Measurements from ENCODE around the gene ARHGEF10L. TPM values are rescaled to one million over a fixed set of nuclear protein-coding genes. Genes with fewer than 3 reads are reported as not detected.

ARHGEF10L gene
- total and polyA plus RNA-seq, 8 donors = 16.8 to 39.6 (median 21.1) TPM

DNA sequence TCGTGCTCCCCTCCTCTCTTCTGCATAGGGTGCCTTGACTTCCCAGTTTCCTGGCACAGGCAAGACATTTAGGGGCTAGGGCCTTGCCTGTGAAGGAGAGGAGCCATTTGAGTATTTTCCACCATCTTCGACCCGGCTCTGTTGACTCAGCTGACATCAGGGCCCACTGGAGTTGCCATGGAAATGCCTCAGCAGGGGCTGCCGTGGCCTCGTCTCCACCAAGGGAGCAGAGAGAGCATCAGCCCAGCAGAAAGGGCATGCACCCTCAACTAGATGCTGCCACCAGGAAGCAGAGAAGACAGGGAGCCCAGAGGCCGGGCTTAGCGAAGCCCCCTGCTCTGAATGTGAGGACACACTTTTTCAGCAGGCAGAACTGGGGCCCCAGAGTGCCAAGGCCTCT is 113.8 kb downstream of the ARHGEF10L start:
- no peak for TF ChIP-seq CTCF (IDR thresholded peaks at IDR 0.05)
- intact Hi-C loops (cut with DNase I) = no loop called here
- Histone ChIP-seq H3K4me3 (no peak overlapping the region), H3K9me3 (no peaks in the 10 kb centered on the region), H3K27ac (no peak overlapping the region), H3K27me3 (no peaks in the 10 kb centered on the region), H3K4me1 (no peaks in the 10 kb centered on the region), H3K36me3 (peaks cover 0 to 92% of the 10 kb centered on the region in 2 donors)
- no peak for ATAC-seq
- no peak for DNase-seq

GRCh38 chr1:17653728-17654351 is 114.3 kb downstream of the ARHGEF10L start:
- TF ChIP-seq CTCF (IDR thresholded peaks at IDR 0.05) = peak; percentile 51 to 61
- intact Hi-C loops (cut with DNase I) = no loop called here

DNA sequence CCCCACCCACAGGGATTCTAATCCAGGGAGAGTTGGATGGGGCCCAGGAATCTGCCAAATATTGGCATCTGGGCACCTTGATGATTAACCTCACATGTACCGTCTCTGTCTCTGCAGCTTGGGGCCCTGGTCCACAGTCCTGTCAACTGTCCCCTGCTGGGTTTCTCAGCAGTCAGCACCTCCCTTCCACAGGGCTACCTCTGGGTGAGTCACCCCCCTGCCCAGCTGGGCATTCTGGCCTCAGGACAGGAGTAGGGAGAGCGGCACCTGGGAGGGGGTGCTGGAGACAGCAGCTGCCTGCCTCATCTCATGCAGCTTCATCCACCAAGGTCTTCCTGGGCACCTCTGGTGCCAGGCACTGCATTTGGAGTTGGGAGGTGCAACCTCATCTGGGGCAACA is 115.0 kb downstream of the ARHGEF10L start:
- no peak for TF ChIP-seq CTCF (IDR thresholded peaks at IDR 0.05)
- Histone ChIP-seq H3K27ac (no peak overlapping the region), H3K36me3 (peaks cover 0 to 80% of the 10 kb centered on the region in 2 donors), H3K4me1 (no peaks in the 10 kb centered on the region), H3K4me3 (no peak overlapping the region), H3K27me3 (no peaks in the 10 kb centered on the region), H3K9me3 (no peaks in the 10 kb centered on the region)
- intact Hi-C loops (cut with DNase I) = no loop called here
- no peak for DNase-seq
- no peak for ATAC-seq

More at GRCh38 chr1:17653728-17654351, 114.3 kb downstream of the ARHGEF10L start:
- no peaks in the 10 kb centered on the region for H3K9me3 ChIP-seq
- no peak overlapping the region for H3K27ac ChIP-seq
- ATAC-seq (peak; percentile 58), DNase-seq (peak in 2 of 4 donors; percentile 37 to 51)
- peaks cover 0 to 86% of the 10 kb centered on the region in 2 donors for H3K36me3 ChIP-seq
- no peaks in the 10 kb centered on the region for H3K4me1 ChIP-seq
- H3K4me3 ChIP-seq = no peak overlapping the region
- H3K27me3 ChIP-seq = no peaks in the 10 kb centered on the region

DNA sequence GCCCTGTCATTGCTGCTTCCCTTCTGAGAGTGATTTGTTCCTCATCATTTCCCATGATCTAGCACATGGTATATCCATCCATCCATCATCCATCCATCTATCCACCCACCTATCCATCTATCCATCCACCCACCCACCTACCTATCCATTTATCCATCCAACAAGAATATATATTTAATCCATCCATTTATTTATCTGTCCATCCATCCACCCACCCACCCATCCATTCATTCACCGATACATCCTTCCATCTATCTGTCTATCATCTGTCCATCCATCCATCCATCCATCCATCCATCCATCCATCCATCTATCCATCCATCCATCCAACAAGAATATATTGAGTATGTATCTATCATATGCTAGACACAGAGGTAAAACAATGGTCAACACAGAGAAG is 115.7 kb downstream of the ARHGEF10L start:
- intact Hi-C loops (cut with DNase I) = no loop called here
- ATAC-seq = no peak
- Histone ChIP-seq H3K4me1 (no peaks in the 10 kb centered on the region), H3K36me3 (peaks cover 0 to 81% of the 10 kb centered on the region in 2 donors), H3K27ac (no peak overlapping the region), H3K27me3 (no peaks in the 10 kb centered on the region), H3K4me3 (no peak overlapping the region), H3K9me3 (no peaks in the 10 kb centered on the region)
- no peak for DNase-seq
- no peak for TF ChIP-seq CTCF (IDR thresholded peaks at IDR 0.05)

DNA sequence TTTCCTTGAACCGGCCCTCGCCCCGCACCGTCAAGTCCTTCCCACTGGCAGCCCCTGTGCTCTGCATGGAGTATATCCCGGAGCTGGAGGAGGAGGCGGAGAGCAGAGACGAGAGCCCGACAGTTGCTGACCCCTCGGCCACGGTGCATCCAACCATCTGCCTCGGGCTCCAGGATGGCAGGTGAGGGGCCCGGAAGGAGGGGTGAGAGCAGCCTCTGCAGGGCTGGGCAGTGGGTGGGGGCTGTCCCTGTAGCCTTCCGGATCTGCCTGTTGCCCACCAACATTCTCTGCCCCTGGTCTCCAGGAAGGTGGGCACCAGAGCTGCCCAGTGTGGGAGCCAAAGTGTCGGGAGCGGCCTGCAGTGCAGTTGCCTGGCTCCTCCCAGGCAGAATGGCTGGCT is 116.4 kb downstream of the ARHGEF10L start:
- no peak for DNase-seq
- H3K4me1 ChIP-seq = no peaks in the 10 kb centered on the region
- H3K4me3 ChIP-seq = no peak overlapping the region
- H3K27me3 ChIP-seq = no peaks in the 10 kb centered on the region
- intact Hi-C loops (cut with DNase I) = no loop called here
- peaks cover 0 to 80% of the 10 kb centered on the region in 2 donors for H3K36me3 ChIP-seq
- no peak for ATAC-seq
- no peak for TF ChIP-seq CTCF (IDR thresholded peaks at IDR 0.05)
- no peaks in the 10 kb centered on the region for H3K9me3 ChIP-seq
- H3K27ac ChIP-seq = no peak overlapping the region
